Erythroblast (primary cell): Measurements from ENCODE around the gene CSMD2.

Source experiments
- DNase-seq, 2 experiments: peaks; one replicate each; lab custom pipeline; 2025; lab: John Stamatoyannopoulos, UW
- GATA1 ChIP-seq: IDR thresholded peaks from 2 replicates; pipeline ENCODE4 v1.6.1; 2011; ENCODE audit warnings: low read depth, mild to moderate bottlenecking, control low read depth, low read length, moderate library complexity
- POLR2A ChIP-seq: IDR thresholded peaks from 2 replicates; pipeline ENCODE4 v1.6.1; 2011; ENCODE audit warnings: mild to moderate bottlenecking, low read length

CSMD2 gene

GRCh38 chr1:34065498-34065897 is 99.5 kb downstream of the CSMD2 start:
- DNase-seq, result no peak
- no peak for TF ChIP-seq GATA1
- no peak for TF ChIP-seq POLR2A

- DNase-seq, result no peak
- TF ChIP-seq GATA1, result no peak
- no peak for TF ChIP-seq POLR2A
Measured at GRCh38 chr1:34060901-34061415, 104.1 kb downstream of the CSMD2 start.

GRCh38 chr1:34060187-34060730 is 104.8 kb downstream of the CSMD2 start:
- no peak for TF ChIP-seq POLR2A
- TF ChIP-seq GATA1, result no peak
- no peak for DNase-seq

- TF ChIP-seq POLR2A (no peak), GATA1 (no peak)
- DNase-seq, result no peak
Measured at GRCh38 chr1:34057347-34058130, 107.5 kb downstream of the CSMD2 start.

GRCh38 chr1:34055818-34056217 is 109.2 kb downstream of the CSMD2 start:
- TF ChIP-seq POLR2A, result no peak
- no peak for TF ChIP-seq GATA1
- no peak for DNase-seq

- no peak for DNase-seq
- no peak for TF ChIP-seq GATA1
- TF ChIP-seq POLR2A, result no peak
Measured at GRCh38 chr1:34054920-34055319, 110.1 kb downstream of the CSMD2 start.

- DNase-seq, result no peak
- TF ChIP-seq GATA1, result no peak
- TF ChIP-seq POLR2A, result no peak
Measured at GRCh38 chr1:34053660-34054059, 111.4 kb downstream of the CSMD2 start.

GRCh38 chr1:34052565-34052964 is 112.5 kb downstream of the CSMD2 start:
- DNase-seq, result no peak
- TF ChIP-seq POLR2A, result no peak
- TF ChIP-seq GATA1, result no peak

- TF ChIP-seq POLR2A, result no peak
- TF ChIP-seq GATA1, result no peak
- DNase-seq, result no peak
Measured at GRCh38 chr1:34050709-34051485, 114.1 kb downstream of the CSMD2 start.

GRCh38 chr1:34049994-34050393 is 115.0 kb downstream of the CSMD2 start:
- TF ChIP-seq POLR2A (no peak), GATA1 (no peak)
- no peak for DNase-seq

- DNase-seq, result no peak
- TF ChIP-seq POLR2A (no peak), GATA1 (no peak)
Measured at GRCh38 chr1:34049477-34049876, 115.6 kb downstream of the CSMD2 start.

- DNase-seq, result no peak
- no peak for TF ChIP-seq POLR2A
- TF ChIP-seq GATA1, result no peak
Measured at GRCh38 chr1:34037856-34038255, 127.2 kb downstream of the CSMD2 start.

- TF ChIP-seq POLR2A (no peak), GATA1 (no peak)
- DNase-seq, result no peak
Measured at GRCh38 chr1:34037109-34037508, 127.9 kb downstream of the CSMD2 start.

- TF ChIP-seq GATA1, result no peak
- TF ChIP-seq POLR2A, result no peak
- no peak for DNase-seq
Measured at GRCh38 chr1:34034036-34034435, 131.0 kb downstream of the CSMD2 start.
